Neural cell (in vitro differentiated cells): ENCODE measurements around the gene SGO2. TPM values are rescaled to one million over a fixed set of nuclear protein-coding genes. Genes with fewer than 3 reads are reported as not detected.

ENCODE experiments used
- H2AFZ ChIP-seq: fragments of 200-600, 300-800 bp; sonication (generic), shearing (Covaris generic); 2 replicates; pipeline ENCODE4 v1.6.0; 2014; ENCODE audit warnings: low read depth, mild to moderate bottlenecking, antibody characterized with exemption, low read length, moderate library complexity
- H3F3A ChIP-seq: fragments of 200-600 bp; shearing (Covaris generic); 2 replicates; pipeline ENCODE4 v1.6.1; 2016; ENCODE audit warnings: mild to moderate bottlenecking, moderate library complexity, mixed read lengths, antibody characterized with exemption, low read length; ENCODE audit not compliant: insufficient read depth, poor library complexity, severe bottlenecking
- H3K27ac ChIP-seq: fragments of 200-600, 300-800 bp; sonication (generic), shearing (Covaris generic); 2 replicates; pipeline ENCODE4 v1.5.1; 2014; ENCODE audit warnings: mild to moderate bottlenecking, low read length, moderate library complexity
- H3K27me3 ChIP-seq: fragments of 300-800, 200-600 bp; sonication (generic), shearing (Covaris generic); 2 replicates; pipeline ENCODE4 v1.6.0; 2014; ENCODE audit warnings: mild to moderate bottlenecking, low read depth, low read length, moderate library complexity; ENCODE audit not compliant: insufficient read depth
- H3K36me3 ChIP-seq: fragments of 300-800, 200-600 bp; sonication (generic), shearing (Covaris generic); 2 replicates; pipeline ENCODE4 v1.5.1; 2014; ENCODE audit warnings: mild to moderate bottlenecking, antibody characterized with exemption, low read length, moderate library complexity; ENCODE audit not compliant: insufficient read depth
- H3K4me2 ChIP-seq: fragments of 300-800, 200-600 bp; sonication (generic), shearing (Covaris generic); 2 replicates; pipeline ENCODE4 v1.6.0; 2014; ENCODE audit warnings: mild to moderate bottlenecking, low read length
- H3K4me3 ChIP-seq: fragments of 300-800, 200-600 bp; sonication (generic), shearing (Covaris generic); 2 replicates; pipeline ENCODE4 v1.5.1; 2014; ENCODE audit warnings: mild to moderate bottlenecking, low read length, moderate library complexity
- H3K79me2 ChIP-seq: fragments of 200-600 bp; shearing (Covaris generic); replicated peaks from 2 replicates; pipeline ENCODE4 v1.6.0; 2014; ENCODE audit warnings: mild to moderate bottlenecking, low read length, moderate library complexity; ENCODE audit not compliant: insufficient read depth
- H3K9ac ChIP-seq: fragments of 300-800, 200-600 bp; sonication (generic), shearing (Covaris generic); 2 replicates; pipeline ENCODE4 v1.6.1; 2016; ENCODE audit warnings: mild to moderate bottlenecking, low read length, mixed read lengths
- H3K9me2 ChIP-seq: fragments of 200-600 bp; shearing (Covaris generic); 2 replicates; pipeline ENCODE4 v1.6.1; 2016; ENCODE audit warnings: mild to moderate bottlenecking, low read length, mixed read lengths; ENCODE audit not compliant: insufficient read depth
- H3K9me3 ChIP-seq: fragments of 200-600, 300-800 bp; sonication (generic), shearing (Covaris generic); 2 replicates; pipeline ENCODE4 v1.6.1; 2016; ENCODE audit warnings: mild to moderate bottlenecking, mixed run types, low read length, moderate library complexity, mixed read lengths
- H4K20me1 ChIP-seq: fragments of 200-600 bp; shearing (Covaris generic); 2 replicates; pipeline ENCODE4 v1.6.1; 2016; ENCODE audit warnings: mild to moderate bottlenecking, mixed run types; ENCODE audit not compliant: insufficient read depth
- CTCF ChIP-seq: fragments of 450-650 bp; IDR thresholded peaks from 2 replicates; pipeline ENCODE4 v1.5.1; 2014; ENCODE audit warnings: antibody characterized with exemption, mild to moderate bottlenecking, moderate library complexity; ENCODE audit not compliant: poor library complexity, severe bottlenecking
- EP300 ChIP-seq: fragments of 450-650 bp; conservative IDR thresholded peaks from 2 replicates; pipeline ENCODE4 v1.6.1; 2014; ENCODE audit warnings: antibody characterized with exemption, mild to moderate bottlenecking, moderate library complexity; ENCODE audit not compliant: poor library complexity, severe bottlenecking
- EZH2 ChIP-seq: fragments of 200-600, 300-800 bp; shearing (Covaris generic), sonication (generic); IDR thresholded peaks from 2 replicates; pipeline ENCODE4 v1.6.1; 2014; ENCODE audit warnings: antibody characterized with exemption, low read length, borderline replicate concordance, mild to moderate bottlenecking; ENCODE audit not compliant: insufficient read depth, poor library complexity, severe bottlenecking
- MXI1 ChIP-seq: fragments of 450-650 bp; conservative IDR thresholded peaks from 2 replicates; pipeline ENCODE4 v1.6.1; 2014; ENCODE audit warnings: antibody characterized with exemption, mild to moderate bottlenecking; ENCODE audit not compliant: poor library complexity, severe bottlenecking
- POLR2AphosphoS5 ChIP-seq: IDR thresholded peaks from 2 replicates; pipeline ENCODE4 v1.6.1; 2012
- RAD21 ChIP-seq: fragments of 450-650 bp; conservative IDR thresholded peaks from 2 replicates; pipeline ENCODE4 v1.6.1; 2014; ENCODE audit warnings: antibody characterized with exemption, mild to moderate bottlenecking, moderate library complexity
- REST ChIP-seq: IDR thresholded peaks from 2 replicates; pipeline ENCODE4 v1.6.1; 2012; ENCODE audit warnings: borderline replicate concordance
- SMC3 ChIP-seq: fragments of 450-650 bp; conservative IDR thresholded peaks from 2 replicates; pipeline ENCODE4 v1.6.1; 2014; ENCODE audit warnings: antibody characterized with exemption, mild to moderate bottlenecking, moderate library complexity; ENCODE audit not compliant: poor library complexity
- TAF1 ChIP-seq: IDR thresholded peaks from 2 replicates; pipeline ENCODE4 v1.6.1; 2012; ENCODE audit warnings: low read depth
- polyA plus RNA-seq: library from polyadenylated mRNA; depleted of rRNA; stranded (reverse); fragments of >200 nt; gene quantifications from 2 replicates; pipeline ENCODE4 v1.2.3, GENCODE V29; 2014

SGO2 gene
- polyA plus RNA-seq, 1 donor from 2014 or later = 0.73 TPM

GRCh38 chr2:200477667-200478131, 48.3 kb upstream of the SGO2 start:
- H2AFZ ChIP-seq = no peak overlapping the region
- no peaks in the 10 kb centered on the region for H3K9me3 ChIP-seq
- H3F3A ChIP-seq = no peaks in the 10 kb centered on the region
- H3K36me3 ChIP-seq = no peaks in the 10 kb centered on the region
- H3K9ac ChIP-seq = no peak overlapping the region
- H3K79me2 ChIP-seq = no peaks in the 10 kb centered on the region
- H3K4me2 ChIP-seq = no peak overlapping the region
- no peak overlapping the region for H3K27ac ChIP-seq
- no peaks in the 10 kb centered on the region for H3K9me2 ChIP-seq
- H3K27me3 ChIP-seq = no peaks in the 10 kb centered on the region
- no peaks in the 10 kb centered on the region for H4K20me1 ChIP-seq
- no peak for TF ChIP-seq TAF1
- TF ChIP-seq EP300 = no peak
- TF ChIP-seq CTCF = no peak
- no peak for TF ChIP-seq EZH2
- TF ChIP-seq POLR2AphosphoS5 = no peak
- no peak for TF ChIP-seq SMC3
- no peak for TF ChIP-seq MXI1
- no peak for TF ChIP-seq REST
- no peak for TF ChIP-seq RAD21
- no peak overlapping the region for H3K4me3 ChIP-seq

- TF ChIP-seq TAF1 (no peak), SMC3 (no peak), EP300 (no peak), CTCF (no peak), EZH2 (no peak), REST (no peak), MXI1 (no peak), POLR2AphosphoS5 (no peak), RAD21 (no peak)
- no peak overlapping the region for H2AFZ ChIP-seq
- H3F3A ChIP-seq = no peaks in the 10 kb centered on the region
- H3K36me3 ChIP-seq = no peaks in the 10 kb centered on the region
- H3K4me2 ChIP-seq = no peak overlapping the region
- H3K9me2 ChIP-seq = no peaks in the 10 kb centered on the region
- no peaks in the 10 kb centered on the region for H3K27me3 ChIP-seq
- H3K4me3 ChIP-seq = no peak overlapping the region
- H3K79me2 ChIP-seq = no peaks in the 10 kb centered on the region
- no peak overlapping the region for H3K27ac ChIP-seq
- H4K20me1 ChIP-seq = no peaks in the 10 kb centered on the region
- H3K9ac ChIP-seq = no peak overlapping the region
- H3K9me3 ChIP-seq = no peaks in the 10 kb centered on the region
Measured at GRCh38 chr2:200479692-200480265, 46.2 kb upstream of the SGO2 start.
